Nephron (organoid): ENCODE data around the gene NSMCE1.

ENCODE experiments used
- H3K27ac Mint-ChIP-seq, 3 experiments: 2 replicates each; pipeline ENCODE4 v1.8.0; 2020; ENCODE audit warnings: mixed read lengths in 3 of 3, mild to moderate bottlenecking in 2 of 3, moderate library complexity in 1 of 3
- H3K27me3 Mint-ChIP-seq: 2 replicates; pipeline ENCODE4 v1.8.0; 2021; ENCODE audit warnings: low read depth, mild to moderate bottlenecking, moderate library complexity, mixed read lengths
- H3K36me3 Mint-ChIP-seq: 2 replicates; pipeline ENCODE4 v1.8.0; 2020; ENCODE audit warnings: low read depth, mixed read lengths
- H3K4me1 Mint-ChIP-seq: 2 replicates; pipeline ENCODE4 v1.8.0; 2020; ENCODE audit warnings: mixed read lengths
- H3K4me3 Mint-ChIP-seq, 3 experiments: 2 replicates each; pipeline ENCODE4 v1.8.0; 2020; ENCODE audit warnings: mild to moderate bottlenecking in 3 of 3, mixed read lengths in 3 of 3, moderate library complexity in 2 of 3
- H3K9me3 Mint-ChIP-seq: 2 replicates; pipeline ENCODE4 v1.8.0; 2020; ENCODE audit warnings: mixed read lengths
- CTCF ChIP-seq, 3 experiments: fragments of 200-600 bp; sonication (generic); IDR thresholded peaks; one replicate each; pipeline ENCODE4 v1.5.0; 2021; ENCODE audit warnings: antibody characterized with exemption in 3 of 3; ENCODE audit not compliant: unreplicated experiment in 3 of 3

NSMCE1 gene

GRCh38 chr16:27287887-27288286 is 19.3 kb upstream of the NSMCE1 start:
- TF ChIP-seq CTCF (IDR thresholded peaks at IDR 0.05; ENCODE audit: unreplicated experiment in 3 of 3) = no peak
- no peak overlapping the region for H3K27ac Mint-ChIP-seq
- no peaks in the 10 kb centered on the region for H3K9me3 Mint-ChIP-seq
- no peak overlapping the region for H3K4me3 Mint-ChIP-seq
- H3K36me3 Mint-ChIP-seq = no peaks in the 10 kb centered on the region
- H3K4me1 Mint-ChIP-seq = peaks cover 8% of the 10 kb centered on the region
- H3K27me3 Mint-ChIP-seq = no peaks in the 10 kb centered on the region

- TF ChIP-seq CTCF (IDR thresholded peaks at IDR 0.05; ENCODE audit: unreplicated experiment in 3 of 3) = no peak
- Mint-ChIP-seq H3K9me3 (no peaks in the 10 kb centered on the region), H3K27me3 (no peaks in the 10 kb centered on the region), H3K4me1 (peaks cover 8% of the 10 kb centered on the region), H3K27ac (no peak overlapping the region), H3K4me3 (no peak overlapping the region), H3K36me3 (no peaks in the 10 kb centered on the region)
These were observed 18.7 kb upstream of the NSMCE1 start for GRCh38 chr16:27287051-27287811.

- H3K4me1 Mint-ChIP-seq = peaks cover 8% of the 10 kb centered on the region
- H3K4me3 Mint-ChIP-seq = no peak overlapping the region
- TF ChIP-seq CTCF (IDR thresholded peaks at IDR 0.05; ENCODE audit: unreplicated experiment in 3 of 3) = no peak
- H3K9me3 Mint-ChIP-seq = no peaks in the 10 kb centered on the region
- H3K27me3 Mint-ChIP-seq = no peaks in the 10 kb centered on the region
- H3K27ac Mint-ChIP-seq = peak overlapping the region in 1 of 3 experiments; percentile 59
- no peaks in the 10 kb centered on the region for H3K36me3 Mint-ChIP-seq
These were observed 17.9 kb upstream of the NSMCE1 start for GRCh38 chr16:27286451-27286850.

- H3K27ac Mint-ChIP-seq = no peak overlapping the region
- no peak overlapping the region for H3K4me3 Mint-ChIP-seq
- no peaks in the 10 kb centered on the region for H3K27me3 Mint-ChIP-seq
- no peak for TF ChIP-seq CTCF (IDR thresholded peaks at IDR 0.05; ENCODE audit: unreplicated experiment in 3 of 3)
- H3K36me3 Mint-ChIP-seq = no peaks in the 10 kb centered on the region
- peaks cover 8% of the 10 kb centered on the region for H3K4me1 Mint-ChIP-seq
- no peaks in the 10 kb centered on the region for H3K9me3 Mint-ChIP-seq
These were observed 17.2 kb upstream of the NSMCE1 start for GRCh38 chr16:27285676-27286196.

- Mint-ChIP-seq H3K4me1 (peaks cover 8% of the 10 kb centered on the region), H3K9me3 (no peaks in the 10 kb centered on the region), H3K27me3 (no peaks in the 10 kb centered on the region), H3K4me3 (no peak overlapping the region), H3K36me3 (no peaks in the 10 kb centered on the region), H3K27ac (peak overlapping the region in 1 of 3 experiments; percentile 10)
- TF ChIP-seq CTCF (IDR thresholded peaks at IDR 0.05; ENCODE audit: unreplicated experiment in 3 of 3) = no peak
These were observed 16.5 kb upstream of the NSMCE1 start for GRCh38 chr16:27284865-27285675.
